HepG2 (cell line): ENCODE measurements around the gene TMEM98. TPM values are rescaled to one million over a fixed set of nuclear protein-coding genes. Genes with fewer than 3 reads are reported as not detected.

Experiments
- ATAC-seq: fragments of 200-7000 bp; cut with Tn5 transposase; 3 replicates; pipeline ENCODE4 v1.9.1; 2020; ENCODE audit warnings: mild to moderate bottlenecking, moderate library complexity
- BruUV-seq: library from RNA; stranded (reverse); fragments of 400-500 nt; replicated peaks from 2 replicates; lab custom pipeline; 2021; lab: Mats Ljungman, UMichigan
- CTCF ChIA-PET: fragments of 300-600 bp; formaldehyde crosslinking; extraction: SDS; loops from one replicate; lab custom pipeline; 2021; ENCODE audit warnings: low total read pairs, inconsistent platforms, low intra/inter-chr PET ratio; lab: Yijun Ruan, JAX
- POLR2A ChIA-PET: fragments of 350-600 bp; sonication (Branson Sonifier 250); formaldehyde crosslinking; loops from one replicate; lab custom pipeline; 2020; ENCODE audit warnings: antibody characterized with exemption, inconsistent platforms; lab: Yijun Ruan, JAX
- DNase-seq: peaks from one replicate; pipeline ENCODE4 v3.0.0-alpha.2; 2015; ENCODE audit warnings: low spot score
- FAIRE-seq: peaks from 3 replicates; lab custom pipeline; 2011; peaks lifted over from hg19 to GRCh38; lab: Jason Lieb, UNC
- H2AFZ ChIP-seq: one replicate; pipeline ENCODE4 v1.6.1; 2011; ENCODE audit warnings: low read length, inconsistent platforms
- H3K27ac ChIP-seq: fragments of 300-600 bp; 3 replicates; pipeline ENCODE4 v1.8.0; 2011; ENCODE audit warnings: mixed run types, mild to moderate bottlenecking, mixed read lengths, low read length, inconsistent platforms; ENCODE audit not compliant: insufficient read depth; ENCODE audit errors: extremely low read length
- H3K27me3 ChIP-seq, 2 experiments: fragments of 200-600 bp in 1 of 2; 2 replicates in 1 of 2; 3 replicates in 1 of 2; pipeline versions ENCODE4 v1.6.0 to v1.8.0; 2011; ENCODE audit warnings: low read length in 2 of 2, mild to moderate bottlenecking in 2 of 2, moderate library complexity in 2 of 2, inconsistent platforms in 1 of 2; ENCODE audit not compliant: insufficient read depth in 2 of 2, control insufficient read depth in 1 of 2
- H3K36me3 ChIP-seq, 2 experiments: fragments of 200-600 bp in 1 of 2; replicated peaks in 1 of 2; 2 replicates in 1 of 2; 3 replicates in 1 of 2; pipeline versions ENCODE4 v1.5.1 to v1.8.0; 2011; ENCODE audit warnings: low read length in 2 of 2, inconsistent platforms in 1 of 2; ENCODE audit not compliant: insufficient read depth in 2 of 2, control insufficient read depth in 1 of 2
- H3K4me1 ChIP-seq: 2 replicates; pipeline ENCODE4 v1.5.1; 2012; ENCODE audit warnings: low read length, inconsistent platforms; ENCODE audit not compliant: insufficient read depth
- H3K4me2 ChIP-seq: 2 replicates; pipeline ENCODE4 v1.6.0; 2011; ENCODE audit warnings: low read depth, low read length, inconsistent platforms
- H3K4me3 ChIP-seq, 3 experiments: fragments of 200-600 bp in 1 of 3; sonication (generic), shearing (Covaris generic) in 1 of 3; replicated peaks in 1 of 3; 2 replicates each; pipeline ENCODE4 v1.5.1; 2011 to 2016; ENCODE audit warnings: low read length in 3 of 3, inconsistent platforms in 2 of 3, low read depth in 2 of 3, mild to moderate bottlenecking in 2 of 3, control low read depth in 1 of 3, mixed read lengths in 1 of 3; ENCODE audit not compliant: insufficient read depth in 1 of 3
- H3K79me2 ChIP-seq: one replicate; pipeline ENCODE4 v1.6.1; 2011; ENCODE audit warnings: low read length, inconsistent platforms; ENCODE audit not compliant: insufficient read depth
- H3K9ac ChIP-seq: 2 replicates; pipeline ENCODE4 v1.6.0; 2011; ENCODE audit warnings: mild to moderate bottlenecking, low read depth, low read length, inconsistent platforms; ENCODE audit not compliant: insufficient read depth
- H3K9me3 ChIP-seq: 2 replicates; pipeline ENCODE4 v1.5.1; 2012; ENCODE audit warnings: mild to moderate bottlenecking, low read length
- H4K20me1 ChIP-seq: 2 replicates; pipeline ENCODE4 v1.6.0; 2011; ENCODE audit warnings: inconsistent platforms, mild to moderate bottlenecking, low read length, moderate library complexity; ENCODE audit not compliant: insufficient read depth
- AGO2 ChIP-seq: fragments of 200-400 bp; formaldehyde crosslinking; optimal IDR thresholded peaks from 2 replicates; pipeline ENCODE3; 2017; ENCODE audit warnings: mild to moderate bottlenecking, low read depth, low read length, moderate library complexity
- CHCHD3 ChIP-seq: sonication (generic); formaldehyde crosslinking; IDR thresholded peaks from 2 replicates; pipeline ENCODE4 v1.8.0; 2022; ENCODE audit warnings: mild to moderate bottlenecking, missing genetic modification reagents, moderate library complexity
- GPBP1L1 ChIP-seq: sonication (generic); formaldehyde crosslinking; IDR thresholded peaks from 2 replicates; pipeline ENCODE4 v1.5.0; 2020; ENCODE audit warnings: mild to moderate bottlenecking, missing genetic modification reagents
- MEIS1 ChIP-seq: sonication (generic); formaldehyde crosslinking; IDR thresholded peaks from 2 replicates; pipeline ENCODE4 v1.9.0; 2021; ENCODE audit warnings: mild to moderate bottlenecking, missing genetic modification reagents, moderate library complexity, borderline replicate concordance
- NONO ChIP-seq, 2 experiments: fragments of 450-650 bp in 1 of 2; sonication (generic) in 1 of 2; formaldehyde crosslinking in 1 of 2; IDR thresholded peaks in 1 of 2; conservative IDR thresholded peaks in 1 of 2; 2 replicates each; pipeline versions ENCODE4 v1.6.1 to v1.8.0; 2017 to 2022; ENCODE audit warnings: mild to moderate bottlenecking in 1 of 2, missing genetic modification reagents in 1 of 2, moderate library complexity in 1 of 2
- PBX3 ChIP-seq: sonication (generic); formaldehyde crosslinking; IDR thresholded peaks from 2 replicates; pipeline ENCODE4 v1.8.1; 2023; ENCODE audit warnings: missing genetic modification reagents, inconsistent platforms, borderline replicate concordance
- SALL2 ChIP-seq: sonication (generic); formaldehyde crosslinking; IDR thresholded peaks from 2 replicates; pipeline ENCODE4 v1.8.1; 2023; ENCODE audit warnings: mild to moderate bottlenecking, missing genetic modification reagents, inconsistent platforms
- SMC3 ChIP-seq: IDR thresholded peaks from 2 replicates; pipeline ENCODE4 v1.6.1; 2011; ENCODE audit warnings: low read length, improper control_type of control experiment
- SNAPC2 ChIP-seq: sonication (generic); formaldehyde crosslinking; IDR thresholded peaks from 2 replicates; pipeline ENCODE4 v1.8.1; 2022; ENCODE audit warnings: mild to moderate bottlenecking, missing genetic modification reagents
- SP2 ChIP-seq: sonication (generic); formaldehyde crosslinking; IDR thresholded peaks from 2 replicates; pipeline ENCODE4 v1.5.1; 2020; ENCODE audit warnings: mild to moderate bottlenecking, missing genetic modification reagents
- SP4 ChIP-seq: sonication (generic); formaldehyde crosslinking; IDR thresholded peaks from 2 replicates; pipeline ENCODE4 v1.8.1; 2023; ENCODE audit warnings: mild to moderate bottlenecking, missing genetic modification reagents
- TFAP4 ChIP-seq: sonication (generic); IDR thresholded peaks from 2 replicates; pipeline ENCODE4 v1.6.1; 2016; ENCODE audit warnings: low read depth, borderline replicate concordance
- THAP11 ChIP-seq: IDR thresholded peaks from 2 replicates; pipeline ENCODE4 v1.6.1; 2016; ENCODE audit warnings: missing biosample characterization, missing genetic modification reagents
- THAP8 ChIP-seq: sonication (generic); formaldehyde crosslinking; IDR thresholded peaks from 2 replicates; pipeline ENCODE4 v1.5.1; 2020; ENCODE audit warnings: missing genetic modification reagents, mild to moderate bottlenecking, borderline replicate concordance
- YY1 ChIP-seq: IDR thresholded peaks from 2 replicates; pipeline ENCODE4 v1.6.1; 2011; ENCODE audit warnings: low read length, low read depth, moderate library complexity, mild to moderate bottlenecking; ENCODE audit not compliant: insufficient read depth, insufficient replicate concordance
- ZNF543 ChIP-seq: sonication (generic); formaldehyde crosslinking; IDR thresholded peaks from 2 replicates; pipeline ENCODE4 v1.4.0; 2020; ENCODE audit warnings: mild to moderate bottlenecking, missing genetic modification reagents
- ZNF580 ChIP-seq: IDR thresholded peaks from 2 replicates; pipeline ENCODE4 v1.6.1; 2016; ENCODE audit warnings: low read depth, borderline replicate concordance
- ZNF598 ChIP-seq: sonication (generic); formaldehyde crosslinking; IDR thresholded peaks from 2 replicates; pipeline ENCODE4 v1.5.1; 2020; ENCODE audit warnings: mild to moderate bottlenecking, missing genetic modification reagents, borderline replicate concordance
- WGBS: methylation state at CpG from one replicate; pipeline ENCODE4 v1.1.6; 2017; ENCODE audit warnings: low lambda C conversion rate; 5-methylcytosine and 5-hydroxymethylcytosine counted together
- in situ Hi-C: cut with HindIII; loops from 2 replicates; pipeline ENCODE4 v1.10.0; 2017; ENCODE audit warnings: low pct_unique_long_range_greater_than_20kb; ENCODE audit not compliant: extremely low pct_ligation_motif_present
- intact Hi-C: fragments of 100-400 bp; cut with micrococcal nuclease; formaldehyde crosslinking; loops from one replicate; pipeline ENCODE4 v1.10.0; 2022; ENCODE audit not compliant: unreplicated experiment
- polyA plus RNA-seq, 8 experiments: library from polyadenylated mRNA; depleted of rRNA in 3 of 8; stranded (reverse) in 7 of 8; unstranded in 1 of 8; fragments of >200 nt; fragmentation: Illumina TruSeq in 4 of 8; extraction: Trizol in 4 of 8; gene quantifications; 2 replicates each; pipeline versions ENCODE4 v1.2.1 to v1.2.3, GENCODE V29; 2011 to 2016; ENCODE audit warnings: low read depth in 4 of 8, missing spikeins in 1 of 8, mixed read lengths in 1 of 8; ENCODE audit not compliant: insufficient read depth in 1 of 8
- total RNA-seq, 5 experiments: library from RNA; depleted of rRNA; stranded (reverse); fragments of >200 nt; fragmentation: Illumina TruSeq; extraction: Trizol; gene quantifications; 2 replicates each; pipeline ENCODE4 v1.2.3, GENCODE V29; 2016; ENCODE audit warnings: low read depth in 1 of 5

TMEM98 gene
- total and polyA plus RNA-seq, 2 of the 13 experiments (the other 11 are each of a cell fraction or from before 2014, with no cell fraction given), result 103 to 175 TPM

DNA sequence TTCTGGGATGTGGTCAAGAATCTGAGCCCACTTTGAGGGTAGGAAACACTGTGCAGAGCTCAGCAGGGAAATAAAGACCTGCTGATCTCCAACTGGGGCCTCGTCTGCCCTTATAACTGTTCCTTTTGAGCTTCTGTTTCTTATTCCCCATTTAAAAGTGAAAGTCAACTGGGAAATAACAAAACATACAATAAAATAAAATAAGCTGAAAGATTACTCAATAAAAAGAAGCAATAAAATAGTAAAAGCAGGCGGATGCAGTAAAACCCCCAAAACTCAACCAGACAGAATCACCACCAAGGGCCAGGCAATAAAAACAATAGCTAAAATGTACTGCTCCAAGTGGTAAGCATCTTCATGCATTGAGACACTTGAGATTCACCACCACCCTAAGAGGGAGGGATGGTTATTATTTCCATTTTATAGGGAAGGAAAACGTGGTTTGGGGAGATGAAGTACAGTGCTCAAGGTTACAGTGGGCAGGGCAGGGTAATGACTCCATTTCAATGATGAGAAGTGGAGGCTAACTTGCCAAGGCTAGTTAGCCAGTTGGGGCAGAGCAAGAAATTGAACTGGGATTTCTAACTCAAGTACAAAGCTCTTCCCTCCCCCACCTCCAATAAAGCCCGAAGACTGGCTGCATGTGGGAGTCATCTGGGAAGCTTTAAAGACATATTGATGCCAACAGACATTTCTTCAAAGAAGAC lies 57.2 kb downstream of the TMEM98 start:
- in situ Hi-C loops (no loop called here), intact Hi-C loops (no loop called here)
- H2AFZ ChIP-seq, result no peak overlapping the region
- DNase-seq, result no peak
- FAIRE-seq, result no peak
- H3K79me2 ChIP-seq, result no peaks in the 10 kb centered on the region
- 3% methylated on average over 4 of the region's 4 CpGs for WGBS
- peaks cover 37% of the 10 kb centered on the region for H3K9me3 ChIP-seq
- ATAC-seq, result no peak
- TF ChIP-seq GPBP1L1 (CRISPR knock-in tag) (no peak), AGO2 (no peak), SMC3 (no peak), SNAPC2 (no peak), SP2 (CRISPR knock-in tag) (no peak), ZNF598 (no peak), PBX3 (no peak), TFAP4 (no peak), CHCHD3 (no peak), YY1 (no peak), ZNF580 (CRISPR knock-in tag) (no peak), SP4 (CRISPR knock-in tag) (no peak), MEIS1 (CRISPR knock-in tag) (no peak), NONO (IDR thresholded peaks at IDR 0.05) (no peak), NONO (CRISPR knock-in tag; conservative IDR thresholded peaks at IDR 0.05) (no peak), THAP11 (CRISPR knock-in tag) (no peak), THAP8 (CRISPR knock-in tag) (no peak), SALL2 (no peak), ZNF543 (no peak)
- CTCF ChIA-PET, result no interaction called here
- H3K4me3 ChIP-seq, result no peak overlapping the region
- no peaks in the 10 kb centered on the region for H4K20me1 ChIP-seq
- H3K9ac ChIP-seq, result no peak overlapping the region
- no peaks in the 10 kb centered on the region for H3K27me3 ChIP-seq
- no peaks in the 10 kb centered on the region for H3K4me1 ChIP-seq
- no TSS peak for BruUV-seq
- H3K36me3 ChIP-seq, result no peaks in the 10 kb centered on the region
- H3K4me2 ChIP-seq, result no peak overlapping the region
- POLR2A ChIA-PET, result no interaction called here
- no peak overlapping the region for H3K27ac ChIP-seq
